ENCODE measurements around the gene WFDC8.

DNA sequence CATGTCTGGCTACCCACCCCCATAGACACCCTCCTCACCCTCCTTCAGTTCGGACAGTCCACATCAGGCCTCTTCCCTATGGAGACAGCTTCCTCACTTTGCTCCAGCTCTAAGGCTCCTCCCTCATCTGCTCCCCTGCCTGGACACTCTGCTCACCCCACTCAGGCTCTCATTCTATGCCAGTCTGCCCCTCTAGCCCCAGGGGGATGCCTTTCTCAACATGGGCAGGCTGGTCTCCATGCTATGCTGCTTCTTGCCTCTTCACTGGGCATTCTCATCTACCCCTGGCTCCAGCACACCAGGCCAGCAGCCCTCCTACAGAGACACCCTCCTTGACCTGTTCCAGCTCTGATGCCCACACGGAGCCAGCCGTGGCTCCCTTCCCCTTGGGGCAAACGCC lies at the start of gene WFDC8:
- TF ChIP-seq, protein P1, sequence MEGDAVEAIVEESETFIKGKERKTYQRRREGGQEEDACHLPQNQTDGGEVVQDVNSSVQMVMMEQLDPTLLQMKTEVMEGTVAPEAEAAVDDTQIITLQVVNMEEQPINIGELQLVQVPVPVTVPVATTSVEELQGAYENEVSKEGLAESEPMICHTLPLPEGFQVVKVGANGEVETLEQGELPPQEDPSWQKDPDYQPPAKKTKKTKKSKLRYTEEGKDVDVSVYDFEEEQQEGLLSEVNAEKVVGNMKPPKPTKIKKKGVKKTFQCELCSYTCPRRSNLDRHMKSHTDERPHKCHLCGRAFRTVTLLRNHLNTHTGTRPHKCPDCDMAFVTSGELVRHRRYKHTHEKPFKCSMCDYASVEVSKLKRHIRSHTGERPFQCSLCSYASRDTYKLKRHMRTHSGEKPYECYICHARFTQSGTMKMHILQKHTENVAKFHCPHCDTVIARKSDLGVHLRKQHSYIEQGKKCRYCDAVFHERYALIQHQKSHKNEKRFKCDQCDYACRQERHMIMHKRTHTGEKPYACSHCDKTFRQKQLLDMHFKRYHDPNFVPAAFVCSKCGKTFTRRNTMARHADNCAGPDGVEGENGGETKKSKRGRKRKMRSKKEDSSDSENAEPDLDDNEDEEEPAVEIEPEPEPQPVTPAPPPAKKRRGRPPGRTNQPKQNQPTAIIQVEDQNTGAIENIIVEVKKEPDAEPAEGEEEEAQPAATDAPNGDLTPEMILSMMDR (conservative IDR thresholded peaks at IDR 0.05 in 1 of 2, IDR thresholded peaks at IDR 0.05 in 1 of 2; ENCODE audit: extremely low read depth in 1 of 2, insufficient read depth in 1 of 2, low read depth in 1 of 2, low read length in 2 of 2): no peak
- TF ChIP-seq EZH2 (IDR thresholded peaks at IDR 0.05; ENCODE audit: borderline replicate concordance, low read length): no peak

All from mammary epithelial cell (primary cell).